Heart left ventricle (tissue), 16 donors: ENCODE data around the gene TBC1D1. TPM values are rescaled to one million over a fixed set of nuclear protein-coding genes. Genes with fewer than 3 reads are reported as not detected.
A peak's percentile ranks its signal among the peaks of the same experiment; 100 is the strongest.

Source experiments
- ATAC-seq, 4 donors: fragments of 200-7000 bp; cut with Tn5 transposase; one replicate each; pipeline ENCODE4 v1.9.1; 2020 to 2022; ENCODE audit warnings: moderate library complexity in 4 of 4, mild to moderate bottlenecking in 3 of 4, moderate number of reproducible peaks in 1 of 4
- DNase-seq, 5 donors: peaks; one replicate each; pipeline ENCODE4 v3.0.0-alpha.2; 2020
- H3K27ac ChIP-seq, 12 donors: fragments of 200-600 bp; sonication (generic) in 4 of 12; one replicate each; pipeline versions ENCODE4 v1.5.0 to v1.8.0; 2016 to 2022; ENCODE audit warnings: mild to moderate bottlenecking in 2 of 12
- H3K27me3 ChIP-seq, 9 donors: fragments of 200-600 bp; sonication (generic) in 2 of 9; one replicate each; pipeline versions ENCODE4 v1.5.1 to v1.8.0; 2016 to 2022; ENCODE audit warnings: mild to moderate bottlenecking in 3 of 9
- H3K36me3 ChIP-seq, 9 donors: fragments of 200-600 bp; sonication (generic) in 2 of 9; one replicate each; pipeline versions ENCODE4 v1.5.0 to v1.8.0; 2018 to 2022; ENCODE audit warnings: mild to moderate bottlenecking in 2 of 9
- H3K4me1 ChIP-seq, 12 donors: fragments of 200-600 bp; sonication (generic) in 4 of 12; one replicate each; pipeline versions ENCODE4 v1.5.0 to v1.8.0; 2016 to 2022; ENCODE audit warnings: mild to moderate bottlenecking in 3 of 12
- H3K4me3 ChIP-seq, 12 donors: fragments of 200-600 bp; sonication (generic) in 4 of 12; one replicate each; pipeline versions ENCODE4 v1.5.0 to v1.8.0; 2017 to 2022; ENCODE audit warnings: mild to moderate bottlenecking in 9 of 12, moderate library complexity in 4 of 12
- H3K9me3 ChIP-seq, 12 donors: fragments of 200-600 bp; sonication (generic) in 4 of 12; one replicate each; pipeline versions ENCODE4 v1.5.0 to v1.8.0; 2016 to 2022; ENCODE audit warnings: mild to moderate bottlenecking in 1 of 12
- CTCF ChIP-seq, 12 donors: fragments of 200-600 bp; sonication (generic) in 4 of 12; IDR thresholded peaks; one replicate each; pipeline versions ENCODE4 v1.5.0 to v1.8.0; 2018 to 2022; ENCODE audit warnings: antibody characterized with exemption in 12 of 12, mild to moderate bottlenecking in 5 of 12
- POLR2A ChIP-seq, 2 donors: fragments of 450-650 bp; IDR thresholded peaks; one replicate each; pipeline ENCODE4 v1.6.1; 2017; ENCODE audit warnings: antibody characterized with exemption in 2 of 2, mild to moderate bottlenecking in 2 of 2, moderate library complexity in 2 of 2
- WGBS, 4 donors: extraction: QIAGEN DNeasy Blood & Tissue Kit in 2 of 4; methylation state at CpG; one replicate each; pipeline versions ENCODE4 v1.1.5 to v1.1.7; 2013 to 2018; 5-methylcytosine and 5-hydroxymethylcytosine counted together
- intact Hi-C, 10 donors: fragments of 100-400 bp; cut with DNase I; formaldehyde crosslinking; loops; one replicate each; pipeline versions ENCODE4 v1.11.1 to v1.14.2; 2022
- polyA plus RNA-seq, 2 donors: library from polyadenylated mRNA; stranded (reverse); fragments of 200-250 nt; gene quantifications; one replicate each; pipeline ENCODE4 v1.2.3, GENCODE V29; 2013
- total RNA-seq, 9 donors: library from RNA; depleted of rRNA in 2 of 9; stranded (reverse); fragments of >200 nt in 2 of 9; fragmentation: NEBNext Ultra II Directional in 3 of 9; extraction: Animal tissue kit (Norgen Biotek cat#: 25700) in 3 of 9; gene quantifications; one replicate each; pipeline versions ENCODE4 v1.1.0 to v1.2.4, GENCODE V29; 2016 to 2023
- donor health status: ischemic (EF 13 %, LVEDD 7.1; RV severe dilation, severe dysfunction).
- donor health status: healthy with polysubstance abuse.
- donor health status: DM: no; HTN: yes; CAD: no.
- donor health status: DM: no; HTN: no; CAD: no.
- donor health status: ischemic (EF 25% LVEDD 6.9; RV normal size, moderate dysfunction).
- donor health status: ischemic (EF 25% LVEDD 5.7; RV mildly dilated, moderate dysfunction).
- donor health status: healthy.
- donor health status: DM: yes; HTN: yes; CAD: no.
- donor health status: ischemic (EF 35%, LVEDD 5.7; RV mildly dilated, moderate dysfunction).
- donor health status: nonischemic (EF 11% LVEDD 7.7; RV severe dilation, severe dysfunction).
- donor health status: DM: yes; HTN: yes; CAD: no.
- donor health status: PGD.
- donor health status: ischemic (EF 29% LVEDD 5.4; RV normal size, mild dysfunction).
- donor health status: nonischemic (EF 23%, LVEDD 6.1; RV moderate dilation, normal function).

The TBC1D1 gene
- total and polyA plus RNA-seq, 11 donors: 81.7 to 269 (median 140) TPM

- H3K27ac ChIP-seq: peak overlapping the region in 1 of 12 donors; percentile 82
- peaks cover 0 to 14% (median 1%) of the 10 kb centered on the region in 12 donors for H3K4me1 ChIP-seq
- TF ChIP-seq POLR2A (IDR thresholded peaks at IDR 0.05): no peak
- TF ChIP-seq CTCF (IDR thresholded peaks at IDR 0.05): no peak
- H3K4me3 ChIP-seq: no peak overlapping the region
- 86 to 96% (median 93%) methylated on average over 8 of the region's 8 CpGs for WGBS, 4 donors
- no peak for DNase-seq
- no peaks in the 10 kb centered on the region for H3K27me3 ChIP-seq
- ATAC-seq: no peak
- intact Hi-C loops: no loop called here
- H3K9me3 ChIP-seq: no peaks in the 10 kb centered on the region
- no peaks in the 10 kb centered on the region for H3K36me3 ChIP-seq
These were observed 11.5 kb upstream of the TBC1D1 start for GRCh38 chr4:37879365-37879764.

DNA sequence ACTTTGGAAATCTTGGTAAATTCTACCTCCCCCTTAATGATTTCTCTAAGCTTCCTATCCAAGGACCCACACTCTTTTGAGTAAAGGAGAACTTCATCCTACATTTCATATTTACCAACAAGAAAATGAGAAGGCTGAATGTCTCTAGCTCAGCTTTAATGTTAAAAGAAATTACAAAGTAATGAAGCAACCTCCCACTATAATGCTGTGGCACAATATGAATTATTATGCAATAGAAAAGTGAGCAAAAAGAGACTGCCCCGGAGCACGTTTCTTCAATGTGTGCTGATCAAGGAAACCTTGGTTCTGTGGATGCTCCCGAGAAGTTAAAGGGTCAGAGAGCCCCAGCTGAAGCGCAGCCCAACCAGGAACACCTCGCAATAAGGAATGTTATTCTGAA is 9.1 kb upstream of the TBC1D1 start:
- no peaks in the 10 kb centered on the region for H3K9me3 ChIP-seq
- TF ChIP-seq CTCF (IDR thresholded peaks at IDR 0.05) (no peak), POLR2A (IDR thresholded peaks at IDR 0.05) (no peak)
- no peaks in the 10 kb centered on the region for H3K27me3 ChIP-seq
- no peak overlapping the region for H3K4me3 ChIP-seq
- H3K4me1 ChIP-seq: peaks cover 0 to 25% (median 7%) of the 10 kb centered on the region in 12 donors
- peak overlapping the region in 1 of 12 donors; percentile 65 for H3K27ac ChIP-seq
- no peak for DNase-seq
- intact Hi-C loops: loop anchor here in 1 of 10 donors (10.0 kb wide), 1 partner anchor 57 kb away; the partner anchor contains the start of gene PGM2
- ATAC-seq: no peak
- 70 to 89% (median 87%) methylated on average over 5 of the region's 5 CpGs for WGBS, 4 donors
- no peaks in the 10 kb centered on the region for H3K36me3 ChIP-seq

- no peak for ATAC-seq
- Histone ChIP-seq H3K4me3 (no peak overlapping the region), H3K27ac (peak overlapping the region in 1 of 12 donors; percentile 65), H3K9me3 (no peaks in the 10 kb centered on the region), H3K27me3 (no peaks in the 10 kb centered on the region), H3K36me3 (no peaks in the 10 kb centered on the region), H3K4me1 (peaks cover 0 to 21% (median 5%) of the 10 kb centered on the region in 12 donors)
- intact Hi-C loops: loop anchor here in 1 of 10 donors (10.0 kb wide), 1 partner anchor 58 kb away; the partner anchor contains the start of gene PGM2
- TF ChIP-seq POLR2A (IDR thresholded peaks at IDR 0.05) (no peak), CTCF (IDR thresholded peaks at IDR 0.05) (peak in 1 of 12 donors; percentile 11)
- WGBS, 4 donors: 45 to 57% (median 53%) methylated on average over 4 of the region's 4 CpGs
- no peak for DNase-seq
These were observed 8.1 kb upstream of the TBC1D1 start for GRCh38 chr4:37882665-37883296.

- peak overlapping the region; percentile 51 to 97 (median 84) for H3K27ac ChIP-seq
- intact Hi-C loops: loop anchor here in 3 of 10 donors (5.0 to 10.0 kb wide), 3 partner anchors 58 to 92 kb away; partner anchors contain the start of gene PGM2 (in 3 of the 3)
- peaks cover 0 to 27% (median 6%) of the 10 kb centered on the region in 12 donors for H3K4me1 ChIP-seq
- 61 to 76% (median 66%) methylated on average over 3 of the region's 3 CpGs for WGBS, 4 donors
- no peaks in the 10 kb centered on the region for H3K9me3 ChIP-seq
- DNase-seq: peak in 2 of 5 donors; percentile 37 to 43
- TF ChIP-seq CTCF (IDR thresholded peaks at IDR 0.05) (peak in 1 of 12 donors; percentile 8), POLR2A (IDR thresholded peaks at IDR 0.05) (no peak)
- H3K27me3 ChIP-seq: no peaks in the 10 kb centered on the region
- no peak overlapping the region for H3K4me3 ChIP-seq
- H3K36me3 ChIP-seq: no peaks in the 10 kb centered on the region
- ATAC-seq: peak; percentile 77 to 81 (median 78)
These were observed 5.9 kb upstream of the TBC1D1 start for GRCh38 chr4:37884855-37885487.
